T47D (cell line): ENCODE results near the gene KIR2DL4.
"Not testable (repeated sequence)": the region's sequence is repeated elsewhere in the genome, so short reads cannot be mapped to it uniquely, and the experiment has no call there.

ENCODE experiments used
- DNase-seq, 2 experiments: peaks; one replicate each; pipeline versions ENCODE4 v3.0.0 to v3.0.0-alpha.2; 2011 to 2012; ENCODE audit warnings: low read depth in 1 of 2, low spot score in 1 of 2
- JUND ChIP-seq: IDR thresholded peaks from 2 replicates; pipeline ENCODE4 v1.6.1; 2012; ENCODE audit warnings: low read depth
- in situ Hi-C: cut with HindIII; loops from 2 replicates; pipeline ENCODE4 v1.10.0; 2016; ENCODE audit warnings: low sequenced_read_pairs, low pct_unique_long_range_greater_than_20kb

The KIR2DL4 gene

DNA sequence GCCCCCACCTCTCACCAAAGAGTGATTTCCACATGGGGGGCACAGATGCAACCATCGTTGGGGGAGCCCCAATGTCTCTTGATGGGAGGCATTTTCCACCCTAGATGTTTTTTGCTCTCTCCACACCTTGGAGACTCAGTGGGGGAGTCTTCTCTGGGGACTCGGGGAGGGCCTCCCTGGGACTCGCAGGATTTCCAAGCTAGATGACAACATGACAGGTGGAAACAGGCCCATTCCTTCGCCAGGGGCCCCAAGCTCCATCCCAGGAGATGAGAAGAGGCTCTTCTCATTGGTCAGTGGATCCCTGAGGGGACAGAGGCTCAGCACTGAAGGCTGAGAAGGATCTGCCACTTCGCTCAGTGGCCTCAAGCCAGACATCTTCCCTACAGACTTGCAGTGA is 12.7 kb upstream of the KIR2DL4 start:
- DNase-seq = no peak
- no peak for TF ChIP-seq JUND
- in situ Hi-C loops = no loop called here

DNA sequence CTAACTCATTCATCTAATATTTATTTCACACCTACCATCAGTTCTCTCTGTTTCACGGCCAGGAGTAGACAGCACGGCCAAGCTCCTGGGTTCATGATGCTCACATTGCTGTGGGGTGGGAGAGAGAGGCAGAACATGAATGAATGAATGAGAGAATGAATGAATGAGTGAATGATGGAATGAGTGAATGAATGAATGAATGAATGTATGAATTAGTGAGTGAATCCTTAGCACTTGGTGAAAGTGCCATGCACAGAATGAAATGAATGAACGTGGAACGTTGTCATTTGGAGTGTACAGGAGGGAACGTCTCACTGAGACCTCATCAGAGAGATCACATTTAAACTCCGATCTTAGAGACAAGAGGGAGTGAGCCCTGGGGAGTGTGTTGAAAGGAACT is 11.9 kb upstream of the KIR2DL4 start:
- no peak for DNase-seq
- TF ChIP-seq JUND = no peak
- in situ Hi-C loops = no loop called here

- in situ Hi-C loops = no loop called here
- no peak for DNase-seq
- no peak for TF ChIP-seq JUND
Observed at GRCh38 chr19:54792814-54793213, 10.6 kb upstream of the KIR2DL4 start.

GRCh38 chr19:54795758-54796157 is 7.7 kb upstream of the KIR2DL4 start:
- in situ Hi-C loops = no loop called here
- TF ChIP-seq JUND = no peak
- DNase-seq = no peak

GRCh38 chr19:54804101-54804500 is 691 bp downstream of the KIR2DL4 start:
- no peak for TF ChIP-seq JUND
- DNase-seq = no peak
- in situ Hi-C loops = no loop called here

DNA sequence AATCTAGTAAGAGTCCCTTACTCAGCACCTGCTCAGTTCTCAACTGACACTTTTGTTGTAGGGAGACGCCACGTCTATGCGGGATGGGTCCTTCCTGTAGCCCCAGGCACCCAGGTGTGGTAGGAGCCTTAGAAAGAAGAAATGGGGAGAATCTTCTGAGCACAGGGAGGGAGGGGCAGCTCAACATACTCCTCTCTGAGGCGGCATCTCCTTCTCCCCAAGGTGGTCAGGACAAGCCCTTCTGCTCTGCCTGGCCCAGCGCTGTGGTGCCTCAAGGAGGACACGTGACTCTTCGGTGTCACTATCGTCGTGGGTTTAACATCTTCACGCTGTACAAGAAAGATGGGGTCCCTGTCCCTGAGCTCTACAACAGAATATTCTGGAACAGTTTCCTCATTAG is 1.2 kb downstream of the KIR2DL4 start:
- in situ Hi-C loops = no loop called here
- DNase-seq = no peak
- no peak for TF ChIP-seq JUND

GRCh38 chr19:54805665-54806515 is 2.5 kb downstream of the KIR2DL4 start:
- in situ Hi-C loops = no loop called here
- DNase-seq = no peak
- TF ChIP-seq JUND = no peak

GRCh38 chr19:54806516-54806838 is 3.1 kb downstream of the KIR2DL4 start:
- in situ Hi-C loops = no loop called here
- no peak for DNase-seq
- TF ChIP-seq JUND = no peak

DNA sequence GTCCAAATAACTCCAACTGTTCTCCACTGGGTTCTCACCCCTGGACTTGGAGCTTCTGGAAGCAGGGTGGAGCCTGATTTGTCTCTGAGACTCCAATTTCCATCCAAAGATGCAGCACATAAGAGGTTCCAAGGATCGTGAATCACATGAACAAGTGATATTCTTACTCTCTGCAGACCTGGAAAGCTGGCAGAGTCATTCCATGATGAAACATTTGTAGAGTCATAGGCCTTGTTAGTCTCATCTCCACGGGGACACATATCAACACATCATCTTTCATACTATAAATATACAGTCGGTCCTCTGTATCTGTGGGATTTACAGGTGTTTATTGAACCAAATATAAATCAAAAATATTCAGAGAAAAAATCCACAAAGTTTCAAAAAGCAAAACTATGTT is 11.2 kb downstream of the KIR2DL4 start:
- DNase-seq, in situ Hi-C loops: not testable (repeated sequence)

GRCh38 chr19:54816251-54816650 is 12.8 kb downstream of the KIR2DL4 start, which contains the start of gene KIR3DL1:
KIR3DL1 (plus strand) TSS chr19:54816468.
- in situ Hi-C loops, DNase-seq: not testable (repeated sequence)

GRCh38 chr19:54817670-54818536 is 14.5 kb downstream of the KIR2DL4 start:
- DNase-seq = no peak
- TF ChIP-seq JUND = no peak
- in situ Hi-C loops = no loop called here

GRCh38 chr19:54824416-54824815 is 21.0 kb downstream of the KIR2DL4 start:
- in situ Hi-C loops, DNase-seq: not testable (repeated sequence)

DNA sequence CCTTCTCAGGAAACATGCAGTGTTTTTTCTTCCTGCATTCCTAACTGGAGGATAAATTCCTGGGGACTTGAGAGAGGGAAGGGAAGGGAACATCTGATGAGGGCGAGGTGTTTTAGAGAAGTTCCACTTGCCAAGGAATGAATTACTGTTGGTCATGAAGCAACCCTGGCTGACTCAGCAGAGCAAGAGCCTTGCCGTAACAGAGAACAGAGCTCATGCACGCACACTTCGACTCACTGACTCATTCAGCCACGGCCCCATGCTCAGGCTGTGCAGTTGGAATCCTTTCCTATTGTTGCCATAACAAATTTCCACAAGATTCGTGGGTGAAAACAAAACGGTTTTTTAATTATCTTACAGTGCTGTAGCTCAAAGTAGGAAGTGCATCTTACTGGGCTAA is 21.9 kb downstream of the KIR2DL4 start:
- DNase-seq, in situ Hi-C loops: not testable (repeated sequence)

DNA sequence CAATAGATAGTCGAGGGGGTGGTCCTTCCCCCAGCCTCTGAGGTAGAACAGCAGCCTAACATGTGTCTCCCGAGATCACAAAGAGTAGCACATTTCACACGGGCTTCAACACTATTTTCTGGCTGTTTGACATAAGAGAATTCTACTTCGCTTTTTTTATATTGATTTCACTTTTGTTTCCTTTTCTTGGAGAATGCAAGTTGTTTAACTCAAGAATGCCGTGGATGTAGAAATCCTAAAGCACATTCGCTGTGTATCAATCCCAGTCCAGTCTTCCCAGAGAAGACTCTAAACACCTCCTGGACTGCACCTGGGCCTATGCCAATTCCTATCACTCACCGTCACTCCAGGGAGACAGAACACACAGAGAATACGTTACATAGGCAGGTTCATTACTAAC is 24.7 kb downstream of the KIR2DL4 start:
- in situ Hi-C loops, DNase-seq: not testable (repeated sequence)

GRCh38 chr19:54832496-54832895 is 29.1 kb downstream of the KIR2DL4 start, which contains the start of gene KIR2DS4:
KIR2DS4 (plus strand) TSS chr19:54832676.
- in situ Hi-C loops, DNase-seq: not testable (repeated sequence)

DNA sequence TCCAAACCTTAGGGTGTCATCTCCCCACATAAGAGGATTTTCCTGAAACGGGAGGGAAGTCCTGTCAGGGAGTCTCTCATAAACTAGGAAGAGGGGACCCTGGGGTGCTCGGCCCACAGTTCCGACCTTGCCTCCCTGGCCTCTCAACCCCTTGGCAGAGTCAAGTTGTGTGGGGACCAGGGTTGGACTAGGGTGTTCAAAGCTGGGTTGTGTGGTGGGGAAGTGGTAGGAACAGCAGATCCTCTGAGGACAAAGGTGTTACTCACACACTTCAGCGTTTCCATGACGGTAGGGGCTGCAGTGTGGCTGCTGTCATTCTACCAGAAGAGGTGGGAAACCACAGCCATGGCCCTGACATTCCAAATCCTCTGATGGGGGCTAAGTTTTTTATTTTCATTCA is 31.7 kb downstream of the KIR2DL4 start:
- in situ Hi-C loops, DNase-seq: not testable (repeated sequence)

- in situ Hi-C loops, DNase-seq: not testable (repeated sequence)
Observed at GRCh38 chr19:54837522-54837921, 34.1 kb downstream of the KIR2DL4 start.

- DNase-seq, in situ Hi-C loops: not testable (repeated sequence)
Observed at GRCh38 chr19:54843171-54843570, 39.8 kb downstream of the KIR2DL4 start.
